GM12865 (cell line): ENCODE results near the gene SLC1A5.
A peak's percentile ranks its signal among the peaks of the same experiment; 100 is the strongest.
"Not testable (repeated sequence)": the region's sequence is repeated elsewhere in the genome, so short reads cannot be mapped to it uniquely, and the experiment has no call there.

Source experiments
- DNase-seq: peaks from one replicate; pipeline ENCODE4 v3.0.0; 2010; ENCODE audit warnings: low read depth
- H3K4me3 ChIP-seq: 2 replicates; pipeline ENCODE4 v1.5.1; 2011; ENCODE audit warnings: mild to moderate bottlenecking, low read depth, low read length, control low read depth
- TF ChIP-seq, protein P1 (sequence below): IDR thresholded peaks from 2 replicates; pipeline ENCODE4 v1.5.1; 2011; ENCODE audit warnings: low read length, control low read depth, low read depth, inconsistent platforms; ENCODE audit not compliant: insufficient read depth; ENCODE audit errors: missing control alignments

The SLC1A5 gene

DNA sequence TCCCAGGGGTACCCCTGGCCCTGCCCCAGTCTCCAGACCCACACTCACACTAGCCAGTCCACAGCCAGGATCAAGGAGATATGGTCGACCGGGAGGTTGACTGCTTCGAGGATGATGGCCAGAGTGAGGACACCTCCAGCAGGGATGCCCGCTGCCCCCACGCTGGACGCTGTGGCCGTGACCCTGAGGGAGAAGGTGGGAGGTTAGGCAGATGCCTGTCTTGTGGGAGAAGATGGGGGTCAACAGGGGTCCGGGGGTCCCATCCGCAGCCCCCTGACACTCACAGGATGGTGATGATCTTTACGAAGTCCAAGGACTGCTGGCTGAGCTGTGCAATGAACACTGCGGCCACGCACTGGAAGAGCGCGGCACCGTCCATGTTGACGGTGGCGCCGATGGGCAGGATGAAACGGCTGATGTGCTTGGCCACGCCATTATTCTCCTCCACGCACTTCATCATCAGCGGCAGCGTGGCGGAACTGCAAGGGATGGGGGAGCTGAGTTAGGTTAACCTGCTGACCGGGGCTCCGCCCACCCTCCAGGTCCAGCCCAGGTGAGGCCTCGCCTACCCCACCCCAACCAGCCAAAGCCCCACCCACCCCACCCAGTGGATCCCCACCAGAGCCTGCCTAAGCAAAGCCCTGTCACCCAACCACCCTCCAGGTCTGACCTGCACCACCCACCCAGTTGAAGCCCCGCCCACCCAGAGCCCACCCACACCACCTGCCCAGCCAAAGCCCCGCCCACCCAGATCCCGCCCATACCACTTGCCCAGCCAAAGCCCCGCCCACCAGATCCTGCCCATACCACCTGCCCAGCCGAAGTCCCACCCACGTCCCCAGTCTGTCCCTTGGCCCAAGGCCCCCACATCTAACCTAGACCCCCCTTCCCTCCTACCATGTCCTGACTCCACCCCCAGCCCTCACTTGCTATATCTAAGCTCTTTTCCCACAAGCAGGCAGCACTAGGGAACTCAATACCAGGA lies 11.2 kb downstream of the SLC1A5 start:
- H3K4me3 ChIP-seq: no peak overlapping the region
- TF ChIP-seq, protein P1, sequence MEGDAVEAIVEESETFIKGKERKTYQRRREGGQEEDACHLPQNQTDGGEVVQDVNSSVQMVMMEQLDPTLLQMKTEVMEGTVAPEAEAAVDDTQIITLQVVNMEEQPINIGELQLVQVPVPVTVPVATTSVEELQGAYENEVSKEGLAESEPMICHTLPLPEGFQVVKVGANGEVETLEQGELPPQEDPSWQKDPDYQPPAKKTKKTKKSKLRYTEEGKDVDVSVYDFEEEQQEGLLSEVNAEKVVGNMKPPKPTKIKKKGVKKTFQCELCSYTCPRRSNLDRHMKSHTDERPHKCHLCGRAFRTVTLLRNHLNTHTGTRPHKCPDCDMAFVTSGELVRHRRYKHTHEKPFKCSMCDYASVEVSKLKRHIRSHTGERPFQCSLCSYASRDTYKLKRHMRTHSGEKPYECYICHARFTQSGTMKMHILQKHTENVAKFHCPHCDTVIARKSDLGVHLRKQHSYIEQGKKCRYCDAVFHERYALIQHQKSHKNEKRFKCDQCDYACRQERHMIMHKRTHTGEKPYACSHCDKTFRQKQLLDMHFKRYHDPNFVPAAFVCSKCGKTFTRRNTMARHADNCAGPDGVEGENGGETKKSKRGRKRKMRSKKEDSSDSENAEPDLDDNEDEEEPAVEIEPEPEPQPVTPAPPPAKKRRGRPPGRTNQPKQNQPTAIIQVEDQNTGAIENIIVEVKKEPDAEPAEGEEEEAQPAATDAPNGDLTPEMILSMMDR: no peak
- DNase-seq: no peak

DNA sequence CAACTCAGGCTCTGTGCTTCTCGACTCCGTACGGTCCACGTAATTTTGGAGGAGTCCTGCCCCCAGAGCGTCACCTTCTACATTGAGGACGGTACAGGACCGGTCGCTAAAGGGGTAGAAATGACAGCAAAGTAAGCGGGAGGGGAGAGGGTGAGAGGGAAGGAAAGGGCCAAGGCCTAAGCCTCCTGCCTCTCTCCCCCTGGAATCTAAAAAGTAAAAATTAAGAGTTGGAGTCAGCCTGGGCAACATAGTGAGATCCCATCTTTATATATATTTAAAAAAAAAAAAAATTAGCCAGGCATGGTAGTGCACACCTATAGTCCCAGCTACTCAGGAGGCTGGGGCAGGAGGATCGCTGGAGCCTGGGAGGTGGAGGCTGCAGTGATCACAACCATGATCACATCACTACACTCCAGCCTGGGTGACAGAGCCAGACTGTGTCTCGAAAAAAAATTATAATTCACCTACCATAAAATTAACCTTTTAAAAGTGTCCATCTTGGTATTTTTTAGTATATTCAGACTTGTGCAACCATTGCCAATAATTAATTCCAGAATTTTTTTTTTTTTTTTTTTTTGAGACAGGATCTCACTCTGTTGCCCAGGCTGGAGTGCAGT lies 12.6 kb downstream of the SLC1A5 start:
- no peak overlapping the region for H3K4me3 ChIP-seq
- TF ChIP-seq, protein P1: no peak
- no peak for DNase-seq

DNA sequence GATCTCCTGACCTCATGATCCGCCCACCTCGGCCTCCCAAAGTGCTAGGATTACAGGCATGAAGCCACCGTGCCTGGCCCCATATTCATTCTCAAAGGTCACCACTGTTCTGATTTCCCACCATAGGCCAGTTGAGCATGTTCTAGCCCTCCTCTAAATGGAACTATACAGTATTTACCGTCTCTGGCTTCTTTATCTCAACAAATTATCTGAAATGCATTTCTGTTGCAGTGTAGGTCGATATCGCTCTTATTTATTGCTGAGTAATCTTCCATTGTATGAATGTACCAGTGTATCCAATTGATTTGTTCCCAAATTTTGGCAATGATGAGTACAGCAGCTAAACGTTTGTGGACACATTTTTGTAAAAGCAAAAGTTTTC lies 15.4 kb downstream of the SLC1A5 start:
- TF ChIP-seq, protein P1: no peak
- no peak overlapping the region for H3K4me3 ChIP-seq
- DNase-seq: no peak

DNA sequence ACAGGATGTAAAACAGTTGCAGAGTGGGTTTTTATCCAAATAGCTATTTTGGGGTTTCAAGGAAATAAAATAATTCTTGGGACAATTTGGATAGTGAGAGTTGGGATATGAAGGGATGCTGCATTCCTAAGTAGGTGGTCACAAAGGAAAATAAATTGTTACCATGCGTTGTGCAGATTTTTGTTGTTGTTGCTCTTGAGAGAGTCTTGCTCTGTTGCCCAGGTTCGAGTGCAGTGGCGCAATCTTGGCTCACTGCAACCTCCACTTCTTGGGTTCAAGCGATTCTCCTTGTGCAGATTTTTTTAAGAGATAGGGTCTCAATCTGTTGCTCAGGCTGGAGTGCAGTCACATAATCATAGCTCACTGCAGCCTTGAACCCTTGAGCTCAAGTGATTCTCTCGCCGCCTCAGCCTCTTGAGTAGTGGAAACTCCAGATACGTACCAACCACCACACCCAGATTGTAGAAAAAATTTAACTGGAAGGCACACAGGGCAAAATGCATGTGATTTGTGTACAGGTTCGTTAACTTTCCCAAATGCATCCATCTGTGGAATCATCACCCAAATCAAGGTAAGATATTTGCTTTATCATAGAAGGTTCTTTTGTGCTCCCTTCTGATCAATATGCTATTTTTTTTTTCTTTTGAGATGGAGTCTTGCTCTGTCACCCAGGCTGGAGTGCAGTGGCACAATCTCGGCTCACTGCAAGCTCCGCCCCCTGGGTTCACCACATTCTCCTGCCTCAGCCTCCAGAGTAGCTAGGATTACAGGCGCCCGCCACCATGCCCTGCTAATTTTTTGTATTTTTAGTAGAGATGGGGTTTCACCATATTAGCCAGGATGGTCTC lies 16.0 kb downstream of the SLC1A5 start:
- DNase-seq: no peak
- H3K4me3 ChIP-seq: no peak overlapping the region
- TF ChIP-seq, protein P1: no peak

- H3K4me3 ChIP-seq, DNase-seq: not testable (repeated sequence)
Measured at GRCh38 chr19:46768746-46769145, 19.6 kb downstream of the SLC1A5 start.

GRCh38 chr19:46766569-46767317 lies 21.7 kb downstream of the SLC1A5 start:
- peak; percentile 60 for DNase-seq

More at GRCh38 chr19:46766569-46767317, 21.7 kb downstream of the SLC1A5 start:
- TF ChIP-seq, protein P1: peak; percentile 77
- H3K4me3 ChIP-seq: no peak overlapping the region
